ENCODE measurements around the gene SDR42E2.

GRCh38 chr16:22151246-22151998 lies 10.9 kb upstream of the SDR42E2 start:
- no peak for TF ChIP-seq CTCF (IDR thresholded peaks at IDR 0.05)
- TF ChIP-seq POLR2A (IDR thresholded peaks at IDR 0.05): no peak
